ENCODE measurements around the gene LIPM.
"Not testable (repeated sequence)": the region's sequence is repeated elsewhere in the genome, so short reads cannot be mapped to it uniquely, and the experiment has no call there.

Gene LIPM

GRCh38 chr10:88837632-88838031, 35.1 kb downstream of the LIPM start:
- DNase-seq (ENCODE audit: low read depth, low spot score): not testable (repeated sequence)

- DNase-seq (ENCODE audit: low read depth, low spot score): no peak
Measured at GRCh38 chr10:88838766-88839350, 36.3 kb downstream of the LIPM start.

- DNase-seq (ENCODE audit: low read depth, low spot score): no peak
Measured at GRCh38 chr10:88840104-88840503, 37.6 kb downstream of the LIPM start.

GRCh38 chr10:88840881-88841280, 38.4 kb downstream of the LIPM start:
- no peak for DNase-seq (ENCODE audit: low read depth, low spot score)

GRCh38 chr10:88841316-88842111, 39.0 kb downstream of the LIPM start:
- DNase-seq (ENCODE audit: low read depth, low spot score): no peak

GRCh38 chr10:88843171-88843570, 40.6 kb downstream of the LIPM start:
- no peak for DNase-seq (ENCODE audit: low read depth, low spot score)

GRCh38 chr10:88848499-88848898, 46.0 kb downstream of the LIPM start:
- no peak for DNase-seq (ENCODE audit: low read depth, low spot score)

- no peak for DNase-seq (ENCODE audit: low read depth, low spot score)
Measured at GRCh38 chr10:88849234-88849633, 46.7 kb downstream of the LIPM start.

GRCh38 chr10:88850712-88851111, 48.2 kb downstream of the LIPM start:
- DNase-seq (ENCODE audit: low read depth, low spot score): no peak

- DNase-seq (ENCODE audit: low read depth, low spot score): no peak
Measured at GRCh38 chr10:88851706-88852105, 49.2 kb downstream of the LIPM start, which contains the start of gene ANKRD22. TSS of gene ANKRD22 (minus strand) at chr10:88851844. CDS start at chr10:88851607, 237 bp downstream.

GRCh38 chr10:88852327-88852726, 49.8 kb downstream of the LIPM start:
- no peak for DNase-seq (ENCODE audit: low read depth, low spot score)

GRCh38 chr10:88853155-88853881, 50.8 kb downstream of the LIPM start:
- no peak for DNase-seq (ENCODE audit: low read depth, low spot score)

GRCh38 chr10:88854684-88855083, 52.2 kb downstream of the LIPM start:
- DNase-seq (ENCODE audit: low read depth, low spot score): no peak

- no peak for DNase-seq (ENCODE audit: low read depth, low spot score)
Measured at GRCh38 chr10:88857831-88858230, 55.3 kb downstream of the LIPM start.

GRCh38 chr10:88858491-88858890, 56.0 kb downstream of the LIPM start:
- no peak for DNase-seq (ENCODE audit: low read depth, low spot score)

- no peak for DNase-seq (ENCODE audit: low read depth, low spot score)
Measured at GRCh38 chr10:88861036-88861435, 58.5 kb downstream of the LIPM start.

GRCh38 chr10:88865281-88865876, 62.8 kb downstream of the LIPM start:
- no peak for DNase-seq (ENCODE audit: low read depth, low spot score)

GRCh38 chr10:88866454-88866853, 63.9 kb downstream of the LIPM start:
- DNase-seq (ENCODE audit: low read depth, low spot score): no peak

GRCh38 chr10:88870089-88870488, 67.6 kb downstream of the LIPM start:
- DNase-seq (ENCODE audit: low read depth, low spot score): no peak
